NAMALWA (cell line): Measurements from ENCODE around the gene CSF3.

Experiments
- DNase-seq: peaks from one replicate; pipeline ENCODE4 v3.0.0-alpha.2; 2015; ENCODE audit warnings: low spot score

CSF3 gene

DNA sequence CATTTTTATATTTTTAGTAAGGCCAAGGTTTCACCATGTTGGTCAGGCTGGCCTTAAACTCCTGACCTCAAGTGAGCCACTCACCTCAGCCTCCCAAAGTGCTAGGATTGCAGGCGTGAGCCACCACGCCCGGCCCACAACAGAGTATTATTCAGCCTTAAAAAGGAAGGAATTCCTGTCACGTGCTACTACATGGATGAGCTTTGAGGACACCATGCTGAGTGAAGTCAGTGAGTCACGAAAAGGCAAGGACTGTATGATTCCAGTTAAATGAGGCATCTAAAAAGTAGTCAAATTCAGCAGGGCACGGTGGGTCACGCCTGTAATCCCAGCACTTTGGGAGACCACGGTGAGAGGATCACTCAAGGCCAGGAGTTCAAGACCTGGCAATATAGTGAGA, 9.7 kb downstream of the CSF3 start:
- DNase-seq, result no peak

DNA sequence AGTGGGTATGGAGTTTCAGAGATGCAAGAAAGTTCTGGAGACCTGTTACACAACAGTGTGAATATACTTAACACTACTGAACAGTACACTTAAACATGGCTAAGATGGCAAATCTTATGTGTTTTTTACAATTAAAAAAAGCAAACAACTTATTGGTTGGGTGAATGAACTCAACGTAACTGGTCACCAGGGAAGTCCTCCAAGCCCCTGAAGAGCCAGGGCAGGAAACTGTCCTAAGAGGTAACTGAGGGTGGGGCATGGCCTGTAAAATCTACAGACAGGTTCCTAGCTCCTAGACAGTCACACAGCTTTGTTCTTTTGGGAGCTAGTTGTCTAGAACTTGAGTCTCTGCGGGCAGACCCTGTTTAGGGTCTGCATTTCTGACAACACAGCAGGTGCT, 10.3 kb downstream of the CSF3 start:
- no peak for DNase-seq

DNA sequence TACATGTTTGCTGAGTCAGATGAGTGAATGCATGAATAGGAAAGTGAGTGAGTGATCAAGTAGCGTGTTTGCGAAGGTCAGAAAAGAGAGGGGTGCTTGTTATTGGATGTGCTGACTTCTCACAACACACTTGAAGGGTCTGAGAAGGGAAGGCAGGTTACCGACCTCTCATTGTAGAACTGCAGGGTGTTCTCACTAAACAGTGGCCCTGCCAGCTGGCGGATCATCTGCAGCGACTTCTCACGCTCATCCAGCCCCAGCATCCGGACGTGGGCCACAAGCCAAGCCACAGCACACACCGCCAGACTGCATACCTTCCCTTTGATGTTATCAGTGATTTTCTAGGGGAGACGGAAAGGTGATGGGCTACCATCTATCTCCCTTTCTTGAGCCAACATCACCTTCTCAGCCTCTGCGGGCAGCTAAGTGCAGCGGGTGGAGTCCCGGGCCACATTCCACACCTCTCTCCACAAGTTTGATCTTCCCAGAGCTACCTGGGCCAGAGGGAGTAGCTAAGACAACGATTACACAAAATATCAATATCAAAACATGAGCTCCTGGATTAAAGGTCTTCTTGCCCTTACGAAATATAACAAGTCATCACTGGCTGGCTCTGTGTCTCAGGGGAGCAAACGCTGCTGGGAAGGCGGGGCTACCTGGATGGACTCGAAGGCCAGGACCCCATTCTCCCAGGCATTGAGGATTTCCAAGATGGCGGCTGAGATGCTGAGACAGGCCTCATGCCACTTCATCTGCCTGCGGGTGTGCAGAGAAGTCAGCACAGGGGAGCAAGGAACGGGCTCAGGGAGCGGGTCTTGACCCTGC, 11.0 kb downstream of the CSF3 start:
- DNase-seq, result no peak

- DNase-seq, result peak; percentile 88
Observed at GRCh38 chr17:40026816-40027613, 11.8 kb downstream of the CSF3 start.

DNA sequence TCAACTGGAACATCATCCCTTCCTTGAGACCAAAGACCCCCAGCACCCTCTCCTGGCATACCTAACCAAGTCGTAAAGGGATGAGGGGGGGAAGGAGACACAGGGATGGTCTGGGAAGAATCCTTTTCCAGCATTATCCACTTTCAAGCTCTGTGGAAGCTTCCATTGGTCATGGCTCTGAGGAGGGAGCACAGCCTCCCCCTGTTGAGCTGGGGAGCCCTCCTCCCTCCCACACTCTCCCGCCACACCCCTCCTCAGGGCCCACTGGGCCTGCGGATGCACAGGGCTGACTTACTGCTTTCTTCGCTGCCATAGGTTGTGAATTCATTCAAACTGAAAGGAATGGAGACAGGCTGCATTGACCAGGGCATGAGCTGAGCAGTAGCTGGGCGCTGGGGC, 12.4 kb downstream of the CSF3 start:
- DNase-seq, result no peak

- DNase-seq, result no peak
Observed at GRCh38 chr17:40028595-40028994, 13.4 kb downstream of the CSF3 start.

GRCh38 chr17:40031706-40032105, 16.5 kb downstream of the CSF3 start:
- no peak for DNase-seq

GRCh38 chr17:40032322-40033320, 17.4 kb downstream of the CSF3 start:
- no peak for DNase-seq

GRCh38 chr17:40033339-40033738, 18.1 kb downstream of the CSF3 start:
- no peak for DNase-seq

DNA sequence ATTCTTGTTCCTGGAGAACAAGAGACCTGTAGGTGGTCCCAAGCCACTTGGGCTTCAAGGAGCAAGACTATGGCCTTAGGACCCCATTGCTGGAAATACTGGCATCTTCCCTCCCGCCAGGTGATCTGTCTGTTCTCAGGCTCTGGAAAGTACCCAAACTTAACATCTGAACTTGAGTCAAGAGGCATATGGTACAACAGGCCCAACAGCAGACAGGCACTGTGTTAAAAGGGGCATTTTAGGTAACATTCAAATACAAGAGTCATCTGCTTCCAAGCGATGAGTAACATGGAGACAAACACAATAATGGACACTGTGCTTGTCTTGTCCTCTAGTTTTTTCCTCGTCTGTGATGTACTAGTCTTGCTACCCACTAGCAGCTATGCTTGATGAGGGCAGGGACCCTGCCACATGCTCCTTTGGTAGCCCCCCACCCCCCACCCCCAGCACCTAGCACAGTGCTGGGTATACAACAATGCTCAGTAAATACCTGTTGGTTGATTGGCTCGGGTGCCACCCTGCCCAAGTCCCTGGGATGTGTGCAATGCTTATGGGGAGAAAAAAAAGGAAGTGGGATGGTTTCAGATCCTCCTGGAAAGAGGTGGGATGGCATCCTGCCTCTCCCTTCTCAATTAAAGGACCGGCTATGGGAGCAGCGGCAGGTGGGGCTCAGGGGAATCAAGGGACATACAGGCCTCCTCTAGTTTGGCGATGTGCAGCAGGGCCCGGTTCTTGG, 19.4 kb downstream of the CSF3 start:
- no peak for DNase-seq

DNA sequence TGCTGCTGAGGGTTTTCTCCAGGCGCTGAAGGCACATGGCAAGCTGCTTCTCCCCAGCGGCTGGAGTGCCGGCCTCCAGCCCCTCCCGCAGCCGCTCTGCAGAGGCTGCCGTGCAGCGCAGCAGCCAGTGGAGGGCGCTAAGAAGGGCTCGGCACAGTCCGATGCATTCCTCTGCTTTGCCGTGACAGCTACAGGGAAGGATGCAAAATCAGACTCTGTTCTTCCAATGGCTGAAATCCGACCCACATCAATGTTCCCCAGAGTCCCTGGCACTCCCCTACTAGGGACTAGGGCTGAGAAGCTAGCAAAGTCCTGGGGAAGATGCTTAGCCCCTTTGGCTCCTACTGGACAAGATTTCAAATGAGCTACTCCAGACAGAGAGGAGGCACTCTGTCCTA, 19.9 kb downstream of the CSF3 start:
- no peak for DNase-seq

DNA sequence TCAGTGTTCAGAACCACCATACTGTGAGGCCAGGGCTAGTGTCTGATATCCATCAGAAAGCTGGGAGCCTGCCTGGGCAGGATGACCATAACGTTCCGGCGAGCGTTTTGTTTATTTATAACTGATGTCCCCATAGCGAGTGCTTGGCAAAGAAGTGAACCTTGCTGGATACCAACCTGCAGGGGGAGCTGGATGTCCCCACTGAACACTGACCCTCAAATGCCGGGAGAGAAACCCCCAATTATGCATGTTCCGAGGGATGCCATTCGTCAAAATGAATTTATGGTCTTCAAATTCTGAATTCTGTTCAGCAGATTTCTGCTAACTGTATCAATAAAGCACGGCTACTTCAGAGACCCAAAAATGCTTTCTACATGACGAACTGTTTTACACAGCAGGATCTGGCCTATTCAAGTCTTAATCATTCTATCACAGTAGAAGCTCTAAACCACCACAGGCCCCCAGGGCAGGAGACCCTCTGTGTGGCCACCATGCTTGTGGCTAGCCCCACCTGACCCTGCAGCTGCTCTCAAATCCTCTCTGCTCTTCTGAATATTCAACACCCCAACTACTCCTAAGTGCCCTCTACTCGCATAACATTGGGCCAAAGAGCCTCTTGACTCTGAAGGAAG, 23.8 kb downstream of the CSF3 start:
- peak; percentile 33 for DNase-seq

DNA sequence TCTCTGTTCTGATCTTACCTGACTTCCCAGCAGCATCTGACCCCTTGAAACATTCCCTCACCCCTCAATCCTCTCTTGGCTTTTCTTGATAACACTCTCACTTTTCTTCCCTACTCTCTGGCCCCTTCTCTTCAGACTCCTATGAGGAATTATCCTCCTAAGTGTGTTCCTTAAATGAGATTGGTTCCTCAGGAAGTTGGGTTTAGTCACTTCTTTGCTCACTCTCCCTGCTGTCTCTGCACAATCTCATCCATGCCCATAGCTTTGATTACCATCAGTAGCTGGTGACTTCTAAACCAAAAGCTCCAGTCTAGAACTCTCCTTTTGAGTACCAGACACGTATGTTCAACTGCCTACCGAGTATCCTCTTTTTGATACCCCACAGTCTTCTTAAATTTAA, 26.0 kb downstream of the CSF3 start:
- DNase-seq, result no peak

DNA sequence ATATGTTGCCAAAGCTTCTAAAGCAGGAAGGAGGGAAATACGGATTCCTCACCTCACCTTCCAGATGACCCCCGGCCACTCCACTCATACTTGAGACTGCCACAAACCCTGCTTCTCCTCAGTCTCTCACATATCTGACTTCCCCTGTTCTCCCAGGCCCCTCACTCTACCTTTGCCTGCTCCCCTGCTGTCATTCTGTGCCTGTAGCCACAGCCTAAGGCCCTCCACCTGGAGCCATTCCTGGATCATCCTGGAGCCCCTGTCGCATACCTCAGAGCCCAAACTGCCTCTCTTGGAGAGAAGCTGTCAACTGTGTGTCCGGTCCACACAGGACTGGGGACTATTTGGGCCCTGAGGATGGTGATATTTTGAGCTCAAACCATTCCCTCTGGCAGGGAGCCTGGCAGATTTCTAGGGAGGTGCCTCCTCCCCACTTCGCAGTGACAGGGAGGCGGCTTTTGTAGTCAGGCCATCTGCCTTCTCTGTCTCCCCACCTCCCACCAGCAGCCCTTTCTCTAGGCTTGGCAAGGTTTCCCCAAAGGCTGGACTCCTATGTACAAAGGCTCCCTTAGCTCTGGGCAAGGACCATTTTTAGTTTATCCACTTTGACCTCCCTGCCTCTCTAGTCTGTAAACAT, 41.3 kb downstream of the CSF3 start:
- no peak for DNase-seq

DNA sequence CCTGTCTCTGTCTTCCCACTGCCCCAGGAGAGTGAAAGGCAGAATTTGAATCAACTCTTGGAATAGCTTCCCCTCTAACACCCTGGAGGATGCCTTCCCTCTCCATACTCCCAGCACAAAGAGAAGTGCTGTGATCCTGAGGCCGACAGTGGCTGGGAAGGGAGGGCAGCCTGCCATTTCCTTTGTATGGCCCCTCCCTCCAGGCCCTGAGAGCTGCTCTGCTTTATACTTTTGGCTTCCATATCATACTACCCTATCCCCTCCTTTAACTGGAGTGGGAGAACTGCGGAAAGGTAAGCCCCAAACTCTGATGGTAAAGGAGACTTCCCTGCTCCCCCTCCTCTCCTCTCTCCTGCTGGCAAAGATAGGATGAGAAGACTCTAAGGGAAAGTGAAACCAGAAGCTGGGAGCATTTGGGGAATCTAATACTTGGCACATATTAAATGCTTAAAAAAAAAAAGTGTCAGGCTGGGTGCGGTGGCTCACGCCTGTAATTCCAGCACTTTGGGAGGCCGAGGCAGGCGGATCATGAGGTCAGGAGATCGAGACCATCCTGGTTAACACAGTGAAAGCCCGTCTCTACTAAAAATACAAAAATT, 43.0 kb downstream of the CSF3 start:
- no peak for DNase-seq

DNA sequence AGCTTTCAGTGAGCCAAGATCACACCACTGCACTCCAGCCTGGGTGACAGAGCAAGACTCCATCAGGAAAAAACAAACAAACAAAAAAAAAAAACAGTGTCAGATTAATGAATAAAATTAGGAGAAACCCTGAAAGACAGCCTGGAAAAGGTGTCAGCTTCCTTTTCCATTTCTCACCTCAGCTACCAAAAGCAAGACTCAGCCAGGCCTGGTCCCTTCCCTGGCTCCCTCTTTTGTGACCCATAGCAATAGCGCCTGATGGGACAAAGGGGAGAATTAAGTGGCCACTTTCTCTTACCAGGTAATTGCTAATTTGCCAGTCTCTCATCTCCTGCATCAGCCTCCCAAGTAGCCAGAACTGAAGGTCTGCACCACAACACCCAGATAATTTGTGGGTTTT, 43.6 kb downstream of the CSF3 start:
- DNase-seq, result no peak

DNA sequence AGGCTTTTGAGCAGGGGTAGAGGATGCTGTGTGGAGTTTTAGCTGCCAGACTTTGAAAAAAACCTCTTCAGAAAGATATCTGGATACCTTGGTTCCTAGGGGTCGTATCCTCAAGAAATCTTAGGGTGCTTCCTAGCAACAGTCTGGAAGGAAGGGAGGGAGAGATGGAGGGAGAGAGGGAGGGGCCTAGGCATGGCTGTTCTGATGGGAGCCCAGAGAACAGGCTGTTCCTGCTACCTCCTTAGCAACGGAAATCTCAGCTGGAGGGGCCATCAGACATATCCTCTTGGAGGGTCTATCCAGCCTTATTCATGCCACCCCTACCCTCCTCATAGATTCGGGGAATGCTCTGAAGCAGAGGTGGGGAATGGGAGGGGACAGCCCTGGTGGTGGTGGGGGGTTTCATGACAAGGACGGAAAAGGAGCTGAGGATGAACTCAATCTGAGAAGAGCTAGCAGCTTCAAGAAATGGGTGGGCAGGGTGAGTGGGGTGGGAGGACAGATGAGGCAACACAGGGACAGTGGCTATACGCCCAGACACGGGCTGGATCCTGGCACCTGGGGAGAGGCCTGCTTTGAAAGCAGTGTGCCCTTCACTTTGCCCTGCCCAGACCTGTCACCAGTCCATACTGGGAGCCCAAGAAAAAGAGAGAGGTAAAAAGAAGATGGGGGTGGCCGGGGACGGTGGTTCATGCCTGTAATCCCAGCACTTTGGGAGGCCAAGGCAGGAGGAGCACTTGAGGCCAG, 44.7 kb downstream of the CSF3 start:
- no peak for DNase-seq

- no peak for DNase-seq
Observed at GRCh38 chr17:40060887-40061608, 45.8 kb downstream of the CSF3 start.

DNA sequence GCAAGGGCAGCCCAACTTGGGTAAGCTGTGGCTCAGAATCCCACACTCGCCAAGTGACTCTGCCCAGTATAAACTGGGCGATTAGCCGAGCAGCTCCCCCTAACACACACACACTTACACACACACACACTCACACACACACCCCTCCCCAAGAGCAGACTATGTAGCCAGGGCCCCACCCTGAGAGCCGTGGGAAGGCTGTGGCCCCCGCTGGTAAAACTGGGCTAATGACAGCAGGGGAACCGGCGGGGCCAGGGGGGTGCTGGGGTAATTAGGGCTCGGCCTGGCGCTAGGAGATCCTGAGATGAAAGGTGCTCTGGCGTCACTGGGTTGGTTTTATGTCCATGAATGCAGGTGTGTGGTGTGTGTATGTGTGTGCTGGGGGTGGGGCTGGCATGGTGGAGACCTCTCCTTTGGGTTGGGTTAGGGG, 46.4 kb downstream of the CSF3 start:
- no peak for DNase-seq
